GM06990 (cell line): Measurements from ENCODE around the gene VIT.

Source experiments
- DNase-seq: peaks from one replicate; pipeline ENCODE4 v3.0.0-alpha.2; 2011; ENCODE audit not compliant: insufficient read length; ENCODE audit errors: extremely low read depth
- H3K27me3 ChIP-seq: replicated peaks from 2 replicates; pipeline ENCODE4 v1.6.0; 2011; ENCODE audit warnings: low read length; ENCODE audit not compliant: control insufficient read depth, insufficient read depth
- H3K36me3 ChIP-seq: 2 replicates; pipeline ENCODE4 v1.5.1; 2011; ENCODE audit warnings: low read length; ENCODE audit not compliant: control insufficient read depth, insufficient read depth
- H3K4me3 ChIP-seq: replicated peaks from 2 replicates; pipeline ENCODE4 v1.5.1; 2011; ENCODE audit warnings: low read depth, mild to moderate bottlenecking, control low read depth, low read length
- CTCF ChIP-seq: IDR thresholded peaks from 2 replicates; pipeline ENCODE4 v1.5.1; 2011; ENCODE audit warnings: low read length, control low read depth, mild to moderate bottlenecking, inconsistent platforms; ENCODE audit not compliant: insufficient read depth, poor library complexity, severe bottlenecking

VIT gene

GRCh38 chr2:36707050-36707449 is 10.5 kb downstream of the VIT start:
- H3K36me3 ChIP-seq, result no peaks in the 10 kb centered on the region
- DNase-seq, result no peak
- H3K27me3 ChIP-seq, result no peaks in the 10 kb centered on the region
- no peak for TF ChIP-seq CTCF
- H3K4me3 ChIP-seq, result no peak overlapping the region

GRCh38 chr2:36708041-36708741 is 11.7 kb downstream of the VIT start:
- Histone ChIP-seq H3K36me3 (no peaks in the 10 kb centered on the region), H3K27me3 (no peaks in the 10 kb centered on the region), H3K4me3 (no peak overlapping the region)
- no peak for TF ChIP-seq CTCF
- DNase-seq, result no peak

- H3K27me3 ChIP-seq, result no peaks in the 10 kb centered on the region
- H3K4me3 ChIP-seq, result no peak overlapping the region
- TF ChIP-seq CTCF, result no peak
- H3K36me3 ChIP-seq, result no peaks in the 10 kb centered on the region
- DNase-seq, result no peak
These were observed 14.5 kb downstream of the VIT start for GRCh38 chr2:36710858-36711515.

GRCh38 chr2:36711741-36712314 is 15.3 kb downstream of the VIT start:
- Histone ChIP-seq H3K27me3 (no peaks in the 10 kb centered on the region), H3K4me3 (no peak overlapping the region), H3K36me3 (no peaks in the 10 kb centered on the region)
- DNase-seq, result no peak
- TF ChIP-seq CTCF, result no peak

- TF ChIP-seq CTCF, result no peak
- no peak for DNase-seq
- no peak overlapping the region for H3K4me3 ChIP-seq
- H3K36me3 ChIP-seq, result no peaks in the 10 kb centered on the region
- H3K27me3 ChIP-seq, result no peaks in the 10 kb centered on the region
These were observed 16.8 kb downstream of the VIT start for GRCh38 chr2:36713310-36713709.

GRCh38 chr2:36716111-36716510 is 19.6 kb downstream of the VIT start:
- TF ChIP-seq CTCF, result no peak
- no peaks in the 10 kb centered on the region for H3K27me3 ChIP-seq
- H3K36me3 ChIP-seq, result no peaks in the 10 kb centered on the region

More at GRCh38 chr2:36716111-36716510, 19.6 kb downstream of the VIT start:
- DNase-seq, result no peak
- H3K4me3 ChIP-seq, result no peak overlapping the region
